ENCODE data around the gene AMOTL2.

The AMOTL2 gene

GRCh38 chr3:134347551-134347950 is 26.7 kb downstream of the AMOTL2 start:
- Histone ChIP-seq H3K27me3 (ENCODE audit: insufficient read depth, low read length) (no peaks in the 10 kb centered on the region; the same call in 1 of the 2 replicates), H3K36me3 (ENCODE audit: insufficient read depth, low read length) (no peaks in the 10 kb centered on the region), H3K9ac (ENCODE audit: low read length) (no peak overlapping the region), H3K27ac (ENCODE audit: low read depth, low read length, poor library complexity, severe bottlenecking) (no peak overlapping the region), H3K4me3 (ENCODE audit: low read depth, low read length, poor library complexity, severe bottlenecking) (no peak overlapping the region), H3K4me2 (ENCODE audit: low read length) (no peak overlapping the region), H3K79me2 (ENCODE audit: insufficient read depth, low read length) (no peaks in the 10 kb centered on the region), H3K9me2 (ENCODE audit: low read depth, low read length) (no peaks in the 10 kb centered on the region), H3F3A (ENCODE audit: insufficient read depth, low read length) (no peaks in the 10 kb centered on the region), H4K20me1 (ENCODE audit: insufficient read depth, low read length) (no peaks in the 10 kb centered on the region), H3K9me3 (ENCODE audit: low read length) (no peaks in the 10 kb centered on the region), H3K4me1 (ENCODE audit: insufficient read depth, low read length, severe bottlenecking) (no peaks in the 10 kb centered on the region), H2AFZ (ENCODE audit: low read length) (no peak overlapping the region)
- TF ChIP-seq CTCF (IDR thresholded peaks at IDR 0.05; ENCODE audit: low read length) (no peak), EZH2 (IDR thresholded peaks at IDR 0.05; ENCODE audit: borderline replicate concordance, low read length) (no peak)

GRCh38 chr3:134346744-134347143 is 27.5 kb downstream of the AMOTL2 start:
- Histone ChIP-seq H4K20me1 (ENCODE audit: insufficient read depth, low read length) (no peaks in the 10 kb centered on the region), H3K9me3 (ENCODE audit: low read length) (no peaks in the 10 kb centered on the region), H3K27me3 (ENCODE audit: insufficient read depth, low read length) (no peaks in the 10 kb centered on the region; the same call in 1 of the 2 replicates), H3K4me2 (ENCODE audit: low read length) (no peak overlapping the region), H3K27ac (ENCODE audit: low read depth, low read length, poor library complexity, severe bottlenecking) (no peak overlapping the region), H3K79me2 (ENCODE audit: insufficient read depth, low read length) (no peaks in the 10 kb centered on the region), H3K4me3 (ENCODE audit: low read depth, low read length, poor library complexity, severe bottlenecking) (no peak overlapping the region), H3K4me1 (ENCODE audit: insufficient read depth, low read length, severe bottlenecking) (no peaks in the 10 kb centered on the region), H3K36me3 (ENCODE audit: insufficient read depth, low read length) (no peaks in the 10 kb centered on the region), H3K9ac (ENCODE audit: low read length) (no peak overlapping the region), H3F3A (ENCODE audit: insufficient read depth, low read length) (no peaks in the 10 kb centered on the region), H3K9me2 (ENCODE audit: low read depth, low read length) (no peaks in the 10 kb centered on the region), H2AFZ (ENCODE audit: low read length) (no peak overlapping the region)
- TF ChIP-seq CTCF (IDR thresholded peaks at IDR 0.05; ENCODE audit: low read length): no peak
- no peak for TF ChIP-seq EZH2 (IDR thresholded peaks at IDR 0.05; ENCODE audit: borderline replicate concordance, low read length)

- no peak overlapping the region for H3K9ac ChIP-seq (ENCODE audit: low read length)
- H3K4me3 ChIP-seq (ENCODE audit: low read depth, low read length, poor library complexity, severe bottlenecking): no peak overlapping the region
- H3K27me3 ChIP-seq (ENCODE audit: insufficient read depth, low read length): no peaks in the 10 kb centered on the region; the same call in 1 of the 2 replicates
- no peak overlapping the region for H2AFZ ChIP-seq (ENCODE audit: low read length)
- no peaks in the 10 kb centered on the region for H3F3A ChIP-seq (ENCODE audit: insufficient read depth, low read length)
- no peaks in the 10 kb centered on the region for H3K79me2 ChIP-seq (ENCODE audit: insufficient read depth, low read length)
- H3K9me2 ChIP-seq (ENCODE audit: low read depth, low read length): no peaks in the 10 kb centered on the region
- no peaks in the 10 kb centered on the region for H3K36me3 ChIP-seq (ENCODE audit: insufficient read depth, low read length)
- H3K27ac ChIP-seq (ENCODE audit: low read depth, low read length, poor library complexity, severe bottlenecking): no peak overlapping the region
- no peaks in the 10 kb centered on the region for H3K4me1 ChIP-seq (ENCODE audit: insufficient read depth, low read length, severe bottlenecking)
- H3K9me3 ChIP-seq (ENCODE audit: low read length): no peaks in the 10 kb centered on the region
- TF ChIP-seq CTCF (IDR thresholded peaks at IDR 0.05; ENCODE audit: low read length) (no peak), EZH2 (IDR thresholded peaks at IDR 0.05; ENCODE audit: borderline replicate concordance, low read length) (no peak)
- no peak overlapping the region for H3K4me2 ChIP-seq (ENCODE audit: low read length)
- no peaks in the 10 kb centered on the region for H4K20me1 ChIP-seq (ENCODE audit: insufficient read depth, low read length)
These were observed 29.0 kb downstream of the AMOTL2 start for GRCh38 chr3:134345202-134345601.
